Inferior parietal cortex (tissue), 1 donor: Measurements from ENCODE around the gene PRPF6.
"Not testable (repeated sequence)": the region's sequence is repeated elsewhere in the genome, so short reads cannot be mapped to it uniquely, and the experiment has no call there.

Source experiments
- DNase-seq: peaks from one replicate; pipeline ENCODE4 v3.0.0-alpha.2; 2016; ENCODE audit errors: extremely low spot score

Gene PRPF6

GRCh38 chr20:63973636-63974401 is 7.1 kb upstream of the PRPF6 start:
- peak; percentile 87 for DNase-seq

- no peak for DNase-seq
Observed at GRCh38 chr20:63974402-63975200, 6.3 kb upstream of the PRPF6 start.

- not testable (repeated sequence) for DNase-seq
Observed at GRCh38 chr20:63976511-63976910, 4.4 kb upstream of the PRPF6 start.

GRCh38 chr20:63976980-63977738 is 3.8 kb upstream of the PRPF6 start:
- no peak for DNase-seq

GRCh38 chr20:63977739-63978276 is 3.1 kb upstream of the PRPF6 start:
- no peak for DNase-seq

GRCh38 chr20:63978319-63979228 is 2.4 kb upstream of the PRPF6 start:
- no peak for DNase-seq

- no peak for DNase-seq
Observed at GRCh38 chr20:63979229-63979556, 1.7 kb upstream of the PRPF6 start.

GRCh38 chr20:63979557-63980316 is 1.2 kb upstream of the PRPF6 start, which contains the start of gene SAMD10:
Gene SAMD10 (minus strand): TSS chr20:63979642. CDS start chr20:63979467, 175 bp downstream.
- DNase-seq = no peak

- no peak for DNase-seq
Observed at GRCh38 chr20:63980317-63980805, 571 bp upstream of the PRPF6 start.

- no peak for DNase-seq
Observed at GRCh38 chr20:63982937-63983336, 2.0 kb downstream of the PRPF6 start.

- no peak for DNase-seq
Observed at GRCh38 chr20:64000906-64001305, 20.0 kb downstream of the PRPF6 start.

- DNase-seq = no peak
Observed at GRCh38 chr20:64001607-64002011, 20.7 kb downstream of the PRPF6 start.

GRCh38 chr20:64003960-64004725 is 23.2 kb downstream of the PRPF6 start:
- no peak for DNase-seq

- DNase-seq = no peak
Observed at GRCh38 chr20:64005394-64005793, 24.5 kb downstream of the PRPF6 start.

GRCh38 chr20:64006490-64006889 is 25.6 kb downstream of the PRPF6 start:
- no peak for DNase-seq

GRCh38 chr20:64006902-64007301 is 26.0 kb downstream of the PRPF6 start:
- DNase-seq = no peak

- DNase-seq = no peak
Observed at GRCh38 chr20:64009811-64010387, 29.0 kb downstream of the PRPF6 start.

GRCh38 chr20:64010711-64011237 is 29.8 kb downstream of the PRPF6 start:
- DNase-seq = no peak

- no peak for DNase-seq
Observed at GRCh38 chr20:64011366-64011779, 30.4 kb downstream of the PRPF6 start.
